A673 (cell line): ENCODE results near the gene ARHGAP45.

Source experiments
- CTCF ChIP-seq: fragments of 300-800, 200-600 bp; sonication (generic); conservative IDR thresholded peaks from 2 replicates; pipeline ENCODE4 v1.5.1; 2017; ENCODE audit warnings: low read depth, mild to moderate bottlenecking, antibody characterized with exemption, low read length, moderate library complexity, mixed read lengths
- EZH2 ChIP-seq: fragments of 200-600 bp; sonication (generic); IDR thresholded peaks from 2 replicates; pipeline ENCODE4 v1.6.1; 2017; ENCODE audit warnings: borderline replicate concordance, low read depth, mild to moderate bottlenecking, mixed read lengths, antibody characterized with exemption, low read length; ENCODE audit not compliant: poor library complexity, severe bottlenecking

DNA sequence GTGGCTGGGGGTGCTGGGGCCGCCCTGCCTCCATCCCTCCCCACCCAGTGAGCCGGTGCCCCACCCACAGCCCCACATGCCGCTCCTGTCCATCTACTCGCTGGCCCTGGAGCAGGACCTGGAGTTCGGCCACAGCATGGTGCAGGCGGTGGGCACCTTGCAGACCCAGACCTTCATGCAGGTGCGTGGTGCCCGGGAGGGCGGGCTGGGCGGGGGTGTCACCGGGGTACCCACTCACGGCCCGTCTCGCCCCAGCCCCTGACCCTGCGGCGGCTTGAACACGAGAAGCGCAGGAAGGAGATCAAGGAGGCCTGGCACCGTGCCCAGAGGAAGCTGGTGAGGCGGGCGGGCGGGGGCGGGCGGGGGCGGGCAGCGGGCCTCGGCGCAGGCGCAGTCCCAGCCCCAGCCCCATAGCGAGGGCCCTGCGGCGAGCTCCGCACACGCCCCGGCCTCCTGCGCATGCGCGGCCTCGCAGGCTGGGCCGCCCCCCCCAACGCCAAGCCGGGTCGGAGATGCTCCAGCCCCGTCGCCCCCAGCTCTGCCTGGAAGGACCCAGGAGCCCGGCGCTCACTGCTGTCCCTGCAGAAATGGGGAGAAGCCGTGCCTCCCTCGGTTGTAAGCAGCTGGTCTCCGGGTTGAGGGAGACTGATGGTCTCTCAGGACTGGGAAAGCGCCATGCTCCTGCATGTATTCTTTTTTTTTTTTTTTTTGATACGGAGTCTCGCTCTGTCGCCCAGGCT, 7.7 kb downstream of the ARHGAP45 start:
- TF ChIP-seq CTCF, result no peak
- no peak for TF ChIP-seq EZH2
